ENCODE measurements around the gene GALNT9.
"Not testable (repeated sequence)": the region's sequence is repeated elsewhere in the genome, so short reads cannot be mapped to it uniquely, and the experiment has no call there.

GALNT9 gene

GRCh38 chr12:132153501-132154340, 175.7 kb downstream of the GALNT9 start:
- peak; percentile 24 for DNase-seq

GRCh38 chr12:132152953-132153352, 176.4 kb downstream of the GALNT9 start:
- no peak for DNase-seq

- DNase-seq = no peak
Observed at GRCh38 chr12:132152411-132152821, 177.0 kb downstream of the GALNT9 start.

- no peak for DNase-seq
Observed at GRCh38 chr12:132151766-132152410, 177.5 kb downstream of the GALNT9 start.

- no peak for DNase-seq
Observed at GRCh38 chr12:132151145-132151765, 178.1 kb downstream of the GALNT9 start.

- no peak for DNase-seq
Observed at GRCh38 chr12:132150780-132151144, 178.6 kb downstream of the GALNT9 start.

- DNase-seq = not testable (repeated sequence)
Observed at GRCh38 chr12:132149526-132149925, 179.9 kb downstream of the GALNT9 start.

GRCh38 chr12:132148368-132149045, 180.9 kb downstream of the GALNT9 start:
- no peak for DNase-seq

- DNase-seq = no peak
Observed at GRCh38 chr12:132147423-132148367, 181.7 kb downstream of the GALNT9 start.

- no peak for DNase-seq
Observed at GRCh38 chr12:132146772-132147422, 182.5 kb downstream of the GALNT9 start.
